ENCODE measurements around the gene PRELID2. TPM values are rescaled to one million over a fixed set of nuclear protein-coding genes. Genes with fewer than 3 reads are reported as not detected.

PRELID2 gene
- polyA plus RNA-seq, 1 donor (not counting 4 experiments of a cell fraction or from before 2014, with no cell fraction given) = 5.1 TPM

GRCh38 chr5:145872914-145873313 lies 37.8 kb upstream of the PRELID2 start, which contains the start of gene GRXCR2:
GRXCR2 (minus strand) TSS chr5:145873014; CDS start chr5:145872968, 46 bp downstream.
- Histone ChIP-seq H3K4me1 (ENCODE audit: control insufficient read depth, extremely low read depth, insufficient read depth, low read length) (no peaks in the 10 kb centered on the region), H3K27me3 (ENCODE audit: control insufficient read depth, extremely low read depth, insufficient read depth, low read length) (no peaks in the 10 kb centered on the region), H3K36me3 (ENCODE audit: control insufficient read depth in 2 of 2, extremely low read depth in 1 of 2, insufficient read depth in 2 of 2, low read length in 2 of 2) (no peaks in the 10 kb centered on the region), H3K9me3 (ENCODE audit: control insufficient read depth, low read depth, low read length) (no peaks in the 10 kb centered on the region), H3K4me3 (ENCODE audit: control insufficient read depth in 2 of 3, extremely low read depth in 1 of 3, insufficient read depth in 2 of 3, low read depth in 1 of 3, low read length in 3 of 3) (no peak within 1 kb of the TSS), H3K79me2 (ENCODE audit: control insufficient read depth, insufficient read depth, low read length) (no peaks in the 10 kb centered on the region), H3K4me2 (ENCODE audit: control insufficient read depth, extremely low read depth, insufficient read depth, low read depth, low read length) (no peak within 1 kb of the TSS), H3K9me1 (ENCODE audit: control insufficient read depth, extremely low read depth, insufficient read depth, low read length) (no peaks in the 10 kb centered on the region), H3K9ac (ENCODE audit: control insufficient read depth, extremely low read depth, insufficient read depth, low read length) (no peak within 1 kb of the TSS), H3K27ac (ENCODE audit: control insufficient read depth, insufficient read depth, low read length) (no peak within 1 kb of the TSS), H2AFZ (ENCODE audit: control insufficient read depth, low read length) (no peak within 1 kb of the TSS), H4K20me1 (ENCODE audit: control insufficient read depth, extremely low read depth, insufficient read depth, low read length) (no peaks in the 10 kb centered on the region)
- TF ChIP-seq, protein P1, sequence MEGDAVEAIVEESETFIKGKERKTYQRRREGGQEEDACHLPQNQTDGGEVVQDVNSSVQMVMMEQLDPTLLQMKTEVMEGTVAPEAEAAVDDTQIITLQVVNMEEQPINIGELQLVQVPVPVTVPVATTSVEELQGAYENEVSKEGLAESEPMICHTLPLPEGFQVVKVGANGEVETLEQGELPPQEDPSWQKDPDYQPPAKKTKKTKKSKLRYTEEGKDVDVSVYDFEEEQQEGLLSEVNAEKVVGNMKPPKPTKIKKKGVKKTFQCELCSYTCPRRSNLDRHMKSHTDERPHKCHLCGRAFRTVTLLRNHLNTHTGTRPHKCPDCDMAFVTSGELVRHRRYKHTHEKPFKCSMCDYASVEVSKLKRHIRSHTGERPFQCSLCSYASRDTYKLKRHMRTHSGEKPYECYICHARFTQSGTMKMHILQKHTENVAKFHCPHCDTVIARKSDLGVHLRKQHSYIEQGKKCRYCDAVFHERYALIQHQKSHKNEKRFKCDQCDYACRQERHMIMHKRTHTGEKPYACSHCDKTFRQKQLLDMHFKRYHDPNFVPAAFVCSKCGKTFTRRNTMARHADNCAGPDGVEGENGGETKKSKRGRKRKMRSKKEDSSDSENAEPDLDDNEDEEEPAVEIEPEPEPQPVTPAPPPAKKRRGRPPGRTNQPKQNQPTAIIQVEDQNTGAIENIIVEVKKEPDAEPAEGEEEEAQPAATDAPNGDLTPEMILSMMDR (optimal IDR thresholded peaks at IDR 0.05 in 1 of 3, IDR thresholded peaks at IDR 0.05 in 1 of 3, conservative IDR thresholded peaks at IDR 0.05 in 1 of 3; ENCODE audit: extremely low read depth in 1 of 3, insufficient read depth in 2 of 3, low read length in 3 of 3) = no peak
- TF ChIP-seq EZH2 (IDR thresholded peaks at IDR 0.05; ENCODE audit: low read length) = no peak
- no peak for FAIRE-seq
- dilution Hi-C loops (cut with MboI; ENCODE audit: extremely low pct_ligation_motif_present, low sequenced_read_pairs) = no loop called here
- no peak for DNase-seq (ENCODE audit: low read depth, low spot score)

GRCh38 chr5:145872486-145872885 lies 37.3 kb upstream of the PRELID2 start:
- Histone ChIP-seq H3K9ac (ENCODE audit: control insufficient read depth, extremely low read depth, insufficient read depth, low read length) (no peak overlapping the region), H3K79me2 (ENCODE audit: control insufficient read depth, insufficient read depth, low read length) (no peaks in the 10 kb centered on the region), H3K4me2 (ENCODE audit: control insufficient read depth, extremely low read depth, insufficient read depth, low read depth, low read length) (no peak overlapping the region), H2AFZ (ENCODE audit: control insufficient read depth, low read length) (no peak overlapping the region), H3K27ac (ENCODE audit: control insufficient read depth, insufficient read depth, low read length) (no peak overlapping the region), H4K20me1 (ENCODE audit: control insufficient read depth, extremely low read depth, insufficient read depth, low read length) (no peaks in the 10 kb centered on the region), H3K27me3 (ENCODE audit: control insufficient read depth, extremely low read depth, insufficient read depth, low read length) (no peaks in the 10 kb centered on the region), H3K4me3 (ENCODE audit: control insufficient read depth in 2 of 3, extremely low read depth in 1 of 3, insufficient read depth in 2 of 3, low read depth in 1 of 3, low read length in 3 of 3) (no peak overlapping the region), H3K4me1 (ENCODE audit: control insufficient read depth, extremely low read depth, insufficient read depth, low read length) (no peaks in the 10 kb centered on the region), H3K36me3 (ENCODE audit: control insufficient read depth in 2 of 2, extremely low read depth in 1 of 2, insufficient read depth in 2 of 2, low read length in 2 of 2) (no peaks in the 10 kb centered on the region), H3K9me1 (ENCODE audit: control insufficient read depth, extremely low read depth, insufficient read depth, low read length) (no peaks in the 10 kb centered on the region), H3K9me3 (ENCODE audit: control insufficient read depth, low read depth, low read length) (no peaks in the 10 kb centered on the region)
- TF ChIP-seq, protein P1 (optimal IDR thresholded peaks at IDR 0.05 in 1 of 3, IDR thresholded peaks at IDR 0.05 in 1 of 3, conservative IDR thresholded peaks at IDR 0.05 in 1 of 3; ENCODE audit: extremely low read depth in 1 of 3, insufficient read depth in 2 of 3, low read length in 3 of 3) = no peak
- TF ChIP-seq EZH2 (IDR thresholded peaks at IDR 0.05; ENCODE audit: low read length) = no peak
- DNase-seq (ENCODE audit: low read depth, low spot score) = no peak
- dilution Hi-C loops (cut with MboI; ENCODE audit: extremely low pct_ligation_motif_present, low sequenced_read_pairs) = no loop called here
- no peak for FAIRE-seq
